Stimulated activated CD8-positive, alpha-beta memory T cell treated with anti-CD3 and anti-CD28 coated beads, Interleukin-2, amount 100 ng/mL, for 48 hours (primary cell): Measurements from ENCODE around the gene ABCA2.

Experiments
- DNase-seq, 2 donors: peaks; one replicate each; pipeline ENCODE4 v3.0.0-alpha.2; 2020; ENCODE audit warnings: low read depth in 2 of 2

ABCA2 gene, protein sequence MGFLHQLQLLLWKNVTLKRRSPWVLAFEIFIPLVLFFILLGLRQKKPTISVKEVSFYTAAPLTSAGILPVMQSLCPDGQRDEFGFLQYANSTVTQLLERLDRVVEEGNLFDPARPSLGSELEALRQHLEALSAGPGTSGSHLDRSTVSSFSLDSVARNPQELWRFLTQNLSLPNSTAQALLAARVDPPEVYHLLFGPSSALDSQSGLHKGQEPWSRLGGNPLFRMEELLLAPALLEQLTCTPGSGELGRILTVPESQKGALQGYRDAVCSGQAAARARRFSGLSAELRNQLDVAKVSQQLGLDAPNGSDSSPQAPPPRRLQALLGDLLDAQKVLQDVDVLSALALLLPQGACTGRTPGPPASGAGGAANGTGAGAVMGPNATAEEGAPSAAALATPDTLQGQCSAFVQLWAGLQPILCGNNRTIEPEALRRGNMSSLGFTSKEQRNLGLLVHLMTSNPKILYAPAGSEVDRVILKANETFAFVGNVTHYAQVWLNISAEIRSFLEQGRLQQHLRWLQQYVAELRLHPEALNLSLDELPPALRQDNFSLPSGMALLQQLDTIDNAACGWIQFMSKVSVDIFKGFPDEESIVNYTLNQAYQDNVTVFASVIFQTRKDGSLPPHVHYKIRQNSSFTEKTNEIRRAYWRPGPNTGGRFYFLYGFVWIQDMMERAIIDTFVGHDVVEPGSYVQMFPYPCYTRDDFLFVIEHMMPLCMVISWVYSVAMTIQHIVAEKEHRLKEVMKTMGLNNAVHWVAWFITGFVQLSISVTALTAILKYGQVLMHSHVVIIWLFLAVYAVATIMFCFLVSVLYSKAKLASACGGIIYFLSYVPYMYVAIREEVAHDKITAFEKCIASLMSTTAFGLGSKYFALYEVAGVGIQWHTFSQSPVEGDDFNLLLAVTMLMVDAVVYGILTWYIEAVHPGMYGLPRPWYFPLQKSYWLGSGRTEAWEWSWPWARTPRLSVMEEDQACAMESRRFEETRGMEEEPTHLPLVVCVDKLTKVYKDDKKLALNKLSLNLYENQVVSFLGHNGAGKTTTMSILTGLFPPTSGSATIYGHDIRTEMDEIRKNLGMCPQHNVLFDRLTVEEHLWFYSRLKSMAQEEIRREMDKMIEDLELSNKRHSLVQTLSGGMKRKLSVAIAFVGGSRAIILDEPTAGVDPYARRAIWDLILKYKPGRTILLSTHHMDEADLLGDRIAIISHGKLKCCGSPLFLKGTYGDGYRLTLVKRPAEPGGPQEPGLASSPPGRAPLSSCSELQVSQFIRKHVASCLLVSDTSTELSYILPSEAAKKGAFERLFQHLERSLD (N-terminal part only)

DNA sequence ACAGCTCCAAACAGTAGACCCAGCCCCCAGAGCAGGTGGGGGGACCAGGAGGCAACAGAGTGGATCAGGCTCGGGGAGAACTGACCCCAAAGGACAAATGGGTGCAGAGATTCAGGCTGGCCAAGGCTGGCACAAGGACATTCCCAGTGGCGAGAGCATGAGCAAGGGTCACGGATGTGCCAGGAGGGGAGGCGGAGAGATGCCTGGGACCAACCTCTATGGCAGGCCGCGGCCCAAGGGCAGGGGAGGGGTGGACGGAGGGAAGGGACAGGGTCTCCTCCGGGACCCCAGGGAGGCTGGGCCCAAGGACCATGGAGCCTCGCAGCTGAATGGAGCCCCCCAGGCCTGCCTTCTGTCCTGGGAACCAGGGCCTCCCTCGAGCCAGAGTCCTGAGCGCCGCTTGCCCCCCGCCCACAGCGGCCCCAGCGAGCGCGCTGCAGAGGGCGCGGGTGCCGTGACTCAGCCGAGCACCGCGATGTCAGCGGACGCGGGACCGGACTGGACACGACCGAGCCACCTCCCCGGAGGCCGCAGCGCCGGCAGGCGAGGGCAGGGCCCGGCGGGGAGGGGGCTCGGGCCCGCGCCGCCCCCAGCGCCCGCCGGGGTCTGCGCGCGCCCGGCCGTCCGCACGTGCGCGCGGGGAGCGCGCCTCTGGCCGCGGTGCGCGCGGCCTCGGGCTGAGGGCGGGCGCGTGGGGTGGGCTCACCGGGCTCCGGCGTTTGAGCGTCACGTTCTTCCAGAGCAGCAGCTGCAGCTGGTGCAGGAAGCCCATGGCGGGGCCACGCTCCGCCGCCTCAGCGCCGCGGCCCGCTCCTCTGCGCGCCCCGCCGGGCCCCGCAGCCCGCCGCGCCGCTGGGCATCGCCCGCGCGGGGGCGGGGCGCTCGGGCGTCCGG, at the start of gene ABCA2:
TSS of gene ABCA2 (minus strand) at position 869 of the 894 bp plus-strand sequence. CDS start at position 772, 97 bp downstream.
- no peak for DNase-seq

DNA sequence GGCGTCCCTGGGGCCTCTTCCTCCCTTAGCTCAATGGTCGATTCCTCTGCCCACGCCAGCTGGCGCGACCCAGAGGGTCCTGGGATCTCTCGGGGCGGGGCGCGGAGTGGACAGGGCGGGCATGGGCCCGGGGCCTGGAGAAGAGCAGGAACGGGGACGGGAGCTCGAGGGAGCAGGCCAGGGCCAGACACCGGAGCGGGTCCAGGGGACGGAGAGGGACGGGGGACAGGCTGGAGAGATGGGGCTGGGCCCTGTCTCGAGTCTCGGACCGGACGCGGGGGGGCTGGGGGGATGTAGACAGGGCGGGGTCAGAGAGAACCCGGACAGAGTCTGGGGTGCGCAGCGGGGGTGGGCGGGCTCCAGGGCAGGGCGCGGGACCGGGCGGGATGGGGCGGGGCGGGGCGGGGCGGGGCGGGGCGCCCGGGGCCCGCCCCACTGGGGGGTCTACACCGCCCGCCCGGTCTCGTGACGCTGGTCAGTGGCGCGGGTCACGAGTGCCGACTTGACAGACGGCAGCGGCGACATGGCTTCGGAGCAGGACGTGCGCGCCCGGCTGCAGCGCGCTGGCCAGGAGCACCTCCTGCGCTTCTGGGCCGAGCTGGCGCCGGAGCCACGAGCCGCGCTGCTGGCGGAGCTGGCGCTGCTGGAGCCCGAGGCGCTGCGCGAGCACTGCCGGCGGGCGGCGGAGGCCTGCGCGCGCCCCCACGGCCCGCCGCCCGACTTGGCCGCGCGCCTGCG, 49.1 kb upstream of the ABCA2 start, which contains the start of gene UAP1L1:
TSS of gene UAP1L1 (plus strand) at position 508 of the 738 bp plus-strand sequence. CDS start at position 524, 16 bp downstream.
- DNase-seq, result peak in 1 of 2 donors; percentile 41

DNA sequence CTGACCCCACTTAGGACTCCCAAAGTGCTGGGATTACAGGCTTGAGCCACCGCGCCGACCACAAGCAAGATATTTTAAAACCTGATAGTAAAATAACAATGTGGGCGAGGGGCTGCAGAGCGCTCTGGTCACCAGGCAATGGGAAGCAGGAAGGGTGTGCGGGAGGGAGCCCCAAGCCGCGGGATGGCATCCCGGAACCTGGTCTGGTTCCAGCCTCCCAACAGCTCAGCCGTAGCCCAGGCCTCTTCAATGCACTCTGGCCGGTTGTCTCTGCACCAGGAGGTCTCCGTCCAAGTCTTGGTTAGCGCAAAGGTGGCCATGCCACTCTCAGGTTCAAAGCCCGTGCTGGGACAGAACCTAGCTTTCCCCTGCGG, 48.6 kb upstream of the ABCA2 start:
- DNase-seq, result no peak

DNA sequence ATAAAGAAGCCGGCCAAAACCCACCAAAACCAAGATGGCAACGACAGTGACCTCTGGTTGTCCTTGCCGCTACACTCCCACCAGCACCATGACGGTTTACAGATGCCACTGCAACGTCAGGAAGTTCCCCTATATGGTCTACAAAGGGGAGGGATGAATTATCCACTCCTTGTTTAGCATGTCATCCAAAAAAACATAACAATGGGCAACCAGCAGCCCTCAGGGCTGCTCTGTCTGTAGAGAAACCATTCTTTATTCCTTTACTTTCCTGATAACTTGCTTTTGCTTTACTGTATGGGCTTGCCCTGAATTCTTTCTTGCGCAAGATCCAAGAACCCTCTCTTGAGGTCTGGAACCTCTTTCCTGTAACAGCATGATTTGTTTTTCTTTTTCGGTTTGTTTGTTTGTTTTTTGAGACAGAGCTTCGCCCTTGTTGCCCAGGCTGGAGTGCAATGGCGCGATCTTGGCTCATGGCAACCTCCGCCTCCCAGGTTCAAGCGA, 47.3 kb upstream of the ABCA2 start:
- no peak for DNase-seq

DNA sequence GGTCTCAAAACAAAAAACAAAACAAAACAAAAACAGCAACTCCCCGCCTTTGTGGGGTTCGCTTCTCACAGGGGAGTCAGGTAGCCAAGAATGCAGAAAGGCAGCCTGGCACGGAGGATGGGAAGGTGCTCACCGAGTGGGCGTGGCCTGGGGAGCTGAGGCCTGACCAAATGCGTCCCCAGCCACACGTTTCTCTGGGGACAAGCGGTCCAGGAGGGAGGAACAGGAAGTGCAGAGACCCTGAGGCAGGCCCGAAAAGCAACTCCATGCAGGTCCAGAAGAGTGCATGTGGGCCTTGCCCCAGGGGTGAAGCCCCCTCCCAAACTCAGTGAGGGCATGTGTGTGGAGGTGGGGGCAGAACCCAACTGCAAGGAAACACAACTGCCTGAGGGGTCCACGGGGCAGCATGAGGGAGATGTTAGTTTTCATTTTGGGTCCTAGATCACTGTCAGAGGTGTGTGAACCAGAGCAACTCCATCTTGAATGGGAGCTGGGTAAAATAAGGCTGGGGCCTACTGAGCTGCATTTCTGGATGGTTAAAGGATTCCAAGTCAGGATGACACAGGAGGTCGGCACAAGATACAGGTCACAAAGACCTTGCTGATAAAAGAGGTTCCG, 46.7 kb upstream of the ABCA2 start:
- DNase-seq, result no peak

DNA sequence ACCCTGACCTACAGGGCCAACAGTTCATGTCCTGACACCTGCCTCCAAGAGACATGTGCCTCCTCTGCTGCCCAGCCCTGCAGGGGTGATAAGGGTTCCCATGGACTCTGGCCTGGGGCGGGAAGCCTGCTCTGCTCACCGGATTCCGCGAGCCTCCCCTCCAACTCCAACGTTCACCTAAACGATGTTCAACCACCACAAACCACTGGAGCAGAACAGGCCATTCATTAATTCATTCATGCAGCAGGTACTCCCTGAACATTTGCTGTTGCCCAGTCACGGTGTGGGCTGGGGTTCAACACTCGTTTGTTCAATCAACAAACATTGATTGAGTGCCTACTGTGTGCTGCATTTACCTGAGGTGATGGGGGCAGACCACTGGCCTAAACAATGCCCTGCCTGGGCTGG, 46.0 kb upstream of the ABCA2 start:
- no peak for DNase-seq

DNA sequence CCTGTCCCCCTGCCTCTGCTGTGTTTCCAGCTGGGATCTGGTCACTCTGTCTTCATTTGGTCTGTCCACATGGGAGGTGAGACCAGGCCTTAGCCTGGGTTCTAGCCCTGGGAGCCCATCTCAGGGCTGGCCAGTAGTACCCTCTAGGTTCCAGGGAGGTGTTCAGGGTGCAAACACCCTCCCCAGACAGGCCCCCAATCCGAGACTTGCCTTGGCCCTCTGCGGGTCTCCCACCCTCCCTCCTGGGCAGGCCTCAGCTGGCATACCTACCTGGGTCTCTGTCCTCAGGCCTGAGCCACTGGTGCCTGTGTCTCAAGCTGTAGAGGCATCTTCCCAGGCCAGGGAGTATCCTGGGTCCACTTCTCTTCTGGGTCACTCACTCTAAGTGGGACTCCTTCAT, 43.2 kb upstream of the ABCA2 start:
- no peak for DNase-seq

DNA sequence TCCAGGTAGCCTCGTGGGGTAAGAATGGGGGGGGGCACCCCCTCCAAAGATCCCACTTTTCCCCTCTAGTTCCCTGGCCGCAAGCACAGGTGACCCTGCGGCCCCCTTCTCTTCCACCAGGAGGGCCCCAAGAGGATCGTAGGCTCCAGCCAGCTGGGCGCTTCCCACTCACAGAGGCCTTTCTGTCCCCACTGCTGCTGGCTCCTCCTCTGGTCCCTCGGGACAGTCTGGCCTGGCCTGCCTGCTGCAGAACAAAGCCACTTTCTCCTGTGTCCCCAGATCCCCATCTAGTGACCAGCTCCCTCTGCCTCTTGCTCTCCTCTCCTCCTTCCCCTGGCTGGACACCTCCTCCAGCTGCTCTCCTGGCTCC, 42.9 kb upstream of the ABCA2 start:
- no peak for DNase-seq

DNA sequence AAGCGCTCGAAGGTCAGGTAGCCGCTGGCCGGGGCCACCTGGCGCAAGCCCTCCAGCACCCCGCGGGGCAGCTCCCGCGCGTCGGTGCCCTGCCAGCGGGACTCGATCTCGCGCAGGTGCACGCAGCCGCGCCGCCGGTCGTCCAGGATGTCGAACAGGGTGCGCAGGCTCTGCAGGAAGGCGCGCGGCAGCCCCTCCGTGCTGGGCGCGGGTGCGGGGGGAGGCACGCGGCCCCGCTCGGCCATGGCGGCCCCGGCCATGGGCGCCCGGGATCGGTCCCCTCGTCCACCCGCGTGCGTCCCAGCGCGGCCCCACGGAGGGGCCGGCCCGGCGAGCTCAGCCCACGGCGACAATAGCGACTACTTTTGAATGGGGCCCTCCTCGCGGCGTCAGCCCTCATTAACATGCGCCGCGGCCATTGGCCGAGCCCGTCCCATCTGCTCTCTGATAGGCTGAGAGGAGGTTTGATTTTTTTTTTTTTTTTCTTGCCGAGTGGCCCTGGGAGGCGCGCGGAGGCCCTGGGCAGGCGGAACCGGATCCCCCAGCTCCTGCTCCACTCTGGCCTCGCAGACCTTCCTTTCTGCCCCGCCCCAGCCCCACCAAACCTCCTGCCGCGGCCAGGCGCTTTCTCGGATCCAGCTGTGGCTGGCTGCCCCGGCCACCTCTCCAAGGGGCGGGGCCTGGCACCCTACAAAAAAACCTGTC, 42.3 kb upstream of the ABCA2 start, which contains the start of gene SAPCD2:
TSS of gene SAPCD2 (minus strand) at position 357 of the 705 bp plus-strand sequence. CDS start at position 260, 97 bp downstream.
- peak; percentile 70 to 74 for DNase-seq

DNA sequence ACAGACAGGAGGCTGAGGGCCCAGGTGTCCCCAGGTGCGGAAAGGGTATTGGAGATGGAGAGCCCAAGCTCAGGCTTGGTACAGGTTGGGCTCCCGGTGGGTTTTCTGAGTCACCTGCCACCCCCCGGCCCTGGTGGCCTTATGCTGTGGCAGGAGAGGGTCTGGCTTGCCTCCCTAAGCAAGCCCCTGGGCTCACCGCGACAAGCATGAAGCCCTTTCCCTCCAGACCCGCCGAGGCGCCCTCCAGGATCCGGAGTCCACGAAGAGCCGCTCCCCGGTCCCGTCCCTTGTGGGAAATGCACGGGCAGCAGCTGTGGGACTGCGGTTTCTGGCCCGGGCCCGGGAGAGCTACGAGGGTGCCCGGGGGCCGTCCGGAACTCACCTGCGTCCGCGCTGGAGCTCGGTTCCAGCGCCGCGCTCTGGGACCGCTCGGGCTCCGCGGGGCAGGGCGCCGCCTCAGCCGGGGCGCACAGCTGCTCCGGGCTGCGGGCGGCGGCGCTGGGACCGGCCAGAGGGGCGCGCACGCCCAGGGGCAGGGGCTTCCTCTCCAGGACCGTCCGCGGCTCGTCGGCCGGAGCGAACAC, 41.6 kb upstream of the ABCA2 start:
- DNase-seq, result no peak

DNA sequence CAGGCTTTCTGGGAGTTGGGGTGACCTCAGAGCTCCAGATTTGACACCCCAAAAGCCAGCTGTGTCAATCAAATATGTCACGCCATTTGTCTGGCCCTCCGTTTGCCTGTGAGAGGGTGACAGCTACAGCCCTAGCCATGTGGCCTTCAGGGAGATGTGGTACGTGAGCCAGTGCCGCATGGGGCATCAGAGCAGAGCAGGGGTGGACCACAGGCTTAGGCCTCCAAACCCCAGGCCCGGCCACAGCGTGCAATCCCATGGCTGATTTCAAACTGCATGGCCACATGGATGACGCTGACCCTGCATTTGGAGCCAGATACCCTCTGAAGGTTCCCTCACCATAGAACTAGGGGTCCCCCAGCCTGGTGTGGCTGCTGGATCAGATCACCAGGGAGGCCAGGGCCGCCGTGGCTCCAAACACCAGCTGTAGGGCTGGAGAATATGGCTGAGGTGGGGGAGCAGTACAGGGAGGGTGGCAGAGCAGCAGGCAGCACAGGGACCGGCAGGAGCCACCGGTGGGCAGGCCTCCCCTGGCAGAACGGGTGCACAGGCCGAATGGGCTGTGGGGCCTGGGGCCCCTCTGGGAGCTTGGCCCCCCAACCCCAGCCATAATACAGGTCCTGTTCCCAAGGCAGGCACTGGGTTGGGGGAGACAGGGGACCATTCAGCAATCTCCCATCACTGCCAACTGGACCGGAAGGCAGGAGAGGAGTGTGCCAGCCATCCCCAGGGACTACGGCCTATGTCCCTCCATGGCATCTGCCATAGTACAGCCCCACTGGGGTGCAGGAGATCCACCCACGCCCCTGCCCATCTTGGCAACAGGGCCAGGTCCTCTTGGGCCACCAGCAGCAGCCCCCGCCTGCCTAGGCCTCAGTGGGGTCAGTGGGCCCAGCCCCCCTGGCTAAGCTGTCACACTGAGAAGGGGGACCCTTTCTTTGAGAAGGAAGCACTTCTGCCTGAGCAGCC, 40.8 kb upstream of the ABCA2 start:
- DNase-seq, result no peak

DNA sequence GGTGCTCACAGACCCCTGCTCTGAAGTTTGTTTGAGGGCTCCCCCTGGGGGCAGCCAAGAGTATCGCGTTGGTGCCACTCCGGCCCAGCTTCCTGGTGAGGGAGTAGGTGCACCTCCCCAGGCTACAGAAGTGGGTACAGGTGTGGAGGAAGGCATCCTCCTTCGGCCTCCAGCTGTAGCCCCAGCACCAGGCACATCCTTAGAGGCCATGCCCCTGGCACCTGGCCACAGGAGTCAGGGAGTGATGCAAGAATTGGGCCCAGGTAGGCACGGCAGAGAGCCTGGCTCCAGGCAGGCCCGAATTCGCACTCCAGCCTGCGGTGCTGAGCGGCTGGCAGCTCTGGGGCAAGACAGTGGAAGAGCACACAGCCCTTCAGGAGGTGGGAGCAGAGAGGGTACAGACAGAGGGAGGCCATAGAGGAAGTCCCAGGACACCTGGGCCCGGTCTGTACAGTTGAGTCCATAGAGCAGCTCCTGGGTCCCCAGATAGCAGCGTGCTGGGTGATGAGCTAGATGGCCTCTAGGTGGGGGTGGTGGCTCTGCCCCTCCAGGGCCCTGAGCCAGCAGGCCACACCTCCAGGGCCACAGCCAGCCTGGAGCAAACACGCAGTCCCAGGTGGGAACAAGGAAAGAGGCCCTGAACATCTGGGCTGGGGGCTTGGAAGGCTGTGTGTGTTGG, 40.0 kb upstream of the ABCA2 start:
- peak; percentile 67 to 78 for DNase-seq

DNA sequence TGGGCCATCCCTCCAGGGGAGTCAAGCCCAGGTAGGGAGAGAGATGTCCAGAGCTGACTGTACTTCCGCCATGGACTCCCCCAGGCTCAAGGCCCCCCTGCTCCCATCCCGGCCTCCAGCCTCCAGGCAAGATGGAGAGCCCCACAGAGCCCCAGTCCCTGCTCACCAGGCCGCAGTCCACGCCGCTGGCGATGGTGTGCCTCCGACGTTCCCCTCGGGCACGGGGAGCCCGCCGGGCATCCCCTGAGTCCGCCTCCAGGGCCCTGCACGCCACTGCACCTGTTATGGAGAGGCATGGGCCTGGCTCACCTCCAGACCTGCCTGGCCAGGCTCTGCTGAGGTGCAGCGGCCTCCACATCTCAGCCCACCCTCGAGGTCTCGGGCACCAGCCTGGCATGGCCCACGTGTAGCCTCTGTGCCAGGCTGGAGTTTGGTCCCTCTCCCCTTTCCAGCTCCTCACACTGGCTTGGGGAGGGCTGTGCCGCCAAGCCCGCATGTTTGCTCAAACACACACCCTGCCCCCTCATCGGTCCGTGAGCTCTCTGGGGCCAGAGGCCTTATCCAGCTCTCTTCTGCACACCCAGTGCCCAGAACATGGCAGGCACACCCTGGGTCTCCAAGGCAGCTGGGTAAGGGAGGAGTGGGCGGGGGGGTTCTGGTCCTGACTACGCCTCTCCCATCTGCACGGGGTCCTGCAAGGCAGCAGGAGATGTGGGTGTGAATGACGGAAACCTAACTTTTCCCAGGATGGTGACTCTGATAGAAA, 38.2 kb upstream of the ABCA2 start:
- no peak for DNase-seq

DNA sequence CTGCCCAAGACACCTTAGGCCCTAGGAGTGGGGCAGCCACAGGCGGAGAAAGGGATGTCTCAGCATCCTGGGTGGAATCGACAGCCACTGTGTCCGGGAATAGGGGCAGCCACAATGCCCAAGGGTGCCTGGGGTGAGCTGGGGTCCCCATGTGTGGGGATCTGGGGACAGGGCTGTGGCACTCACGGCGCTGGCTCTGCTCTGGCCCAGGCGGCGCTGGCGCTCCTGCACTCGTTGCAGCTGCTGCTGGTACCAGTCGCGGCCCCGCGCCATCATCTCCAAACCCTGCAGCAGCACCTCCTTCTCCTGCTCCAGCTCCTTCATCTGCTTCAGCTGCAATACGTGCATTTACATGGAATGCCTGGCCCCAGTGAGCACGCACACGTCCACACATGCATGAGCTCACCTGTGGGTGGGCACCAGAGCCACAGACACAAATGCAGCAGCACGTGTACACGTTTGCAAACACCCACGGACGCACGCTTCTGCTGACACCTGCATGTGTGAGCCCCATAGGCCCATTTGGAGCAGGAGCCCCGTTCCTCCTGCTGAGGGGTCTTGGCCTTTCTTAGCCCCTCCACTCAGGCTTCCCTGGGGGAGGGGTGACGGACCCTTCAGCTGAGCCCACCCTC, 37.4 kb upstream of the ABCA2 start:
- DNase-seq, result no peak

DNA sequence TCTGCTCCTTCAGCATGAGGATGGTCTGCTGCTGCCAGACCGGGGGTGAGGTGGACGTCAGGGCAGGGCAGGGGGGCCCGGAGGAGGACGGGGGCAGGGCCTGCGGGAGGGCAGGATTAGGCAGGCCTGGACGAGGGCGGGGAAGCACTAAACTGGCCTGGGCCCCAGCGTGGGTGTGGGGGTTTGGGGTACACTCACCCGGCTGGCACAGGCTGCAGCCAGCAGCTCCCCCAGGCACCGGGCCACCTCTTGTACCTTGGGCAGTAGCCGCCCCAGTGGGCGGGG, 36.8 kb upstream of the ABCA2 start:
- no peak for DNase-seq
